ENCODE data around the gene TUFT1.
"Not testable (repeated sequence)": the region's sequence is repeated elsewhere in the genome, so short reads cannot be mapped to it uniquely, and the experiment has no call there.

TUFT1 gene

GRCh38 chr1:151512801-151513625 lies 27.1 kb upstream of the TUFT1 start:
- DNase-seq = peak; percentile 73 to 87 (median 78)

- peak; percentile 45 to 66 (median 49) for DNase-seq
These were observed 26.4 kb upstream of the TUFT1 start for GRCh38 chr1:151513626-151514121.

- DNase-seq = no peak
These were observed 25.7 kb upstream of the TUFT1 start for GRCh38 chr1:151514366-151514765.

- no peak for DNase-seq
These were observed 24.8 kb upstream of the TUFT1 start for GRCh38 chr1:151515265-151515664.

- DNase-seq = no peak
These were observed 24.0 kb upstream of the TUFT1 start for GRCh38 chr1:151516031-151516511.

GRCh38 chr1:151518431-151518830 lies 21.7 kb upstream of the TUFT1 start:
- no peak for DNase-seq

GRCh38 chr1:151518936-151519335 lies 21.2 kb upstream of the TUFT1 start:
- no peak for DNase-seq

GRCh38 chr1:151519667-151520066 lies 20.4 kb upstream of the TUFT1 start:
- DNase-seq = no peak

- peak in 1 of 3 donors; percentile 33 for DNase-seq
These were observed 19.8 kb upstream of the TUFT1 start for GRCh38 chr1:151520359-151520758.

- DNase-seq = not testable (repeated sequence)
These were observed 17.7 kb upstream of the TUFT1 start for GRCh38 chr1:151522427-151522826.

GRCh38 chr1:151523326-151523725 lies 16.8 kb upstream of the TUFT1 start:
- DNase-seq = no peak

- DNase-seq = no peak
These were observed 15.4 kb upstream of the TUFT1 start for GRCh38 chr1:151524736-151525135.

GRCh38 chr1:151526735-151527525 lies 13.2 kb upstream of the TUFT1 start:
- no peak for DNase-seq

GRCh38 chr1:151529211-151529702 lies 10.9 kb upstream of the TUFT1 start:
- no peak for DNase-seq

- DNase-seq = no peak
These were observed 10.3 kb upstream of the TUFT1 start for GRCh38 chr1:151529781-151530180.

GRCh38 chr1:151530461-151530860 lies 9.6 kb upstream of the TUFT1 start:
- DNase-seq = no peak

GRCh38 chr1:151533870-151534269 lies 6.2 kb upstream of the TUFT1 start:
- DNase-seq = no peak

- DNase-seq = peak; percentile 78 to 90 (median 88)
These were observed 5.3 kb upstream of the TUFT1 start for GRCh38 chr1:151534662-151535278.

GRCh38 chr1:151535326-151536271 lies 4.5 kb upstream of the TUFT1 start:
- peak in 1 of 3 donors; percentile 31 for DNase-seq

- no peak for DNase-seq
These were observed 3.6 kb upstream of the TUFT1 start for GRCh38 chr1:151536499-151536898.

GRCh38 chr1:151537112-151537511 lies 3.0 kb upstream of the TUFT1 start:
- DNase-seq = peak; percentile 69 to 74 (median 72)
